ENCODE measurements around the gene PSME3IP1.
"Not testable (repeated sequence)": the region's sequence is repeated elsewhere in the genome, so short reads cannot be mapped to it uniquely, and the experiment has no call there.

PSME3IP1 gene

DNA sequence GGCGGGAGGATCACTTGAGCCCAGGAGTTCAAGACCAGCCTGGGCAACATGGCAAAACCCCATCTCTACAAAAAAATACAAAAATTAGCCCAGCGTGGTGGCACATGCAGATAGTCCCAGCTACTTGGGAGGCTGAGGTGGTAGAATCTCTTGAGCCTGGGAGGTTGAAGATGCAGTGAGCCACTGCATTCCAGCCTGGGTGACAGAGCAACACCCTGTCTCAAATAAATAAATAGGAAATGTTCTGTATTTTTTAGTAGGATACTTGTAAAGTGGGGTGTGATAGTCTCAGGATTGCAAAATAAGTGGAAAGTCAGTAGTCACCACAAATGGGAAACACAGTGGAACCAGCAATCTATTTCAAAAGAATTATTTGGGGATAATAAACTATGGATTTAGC, 4.3 kb upstream of the PSME3IP1 start:
- no peaks in the 10 kb centered on the region for H3K27me3 ChIP-seq (ENCODE audit: insufficient read depth, low read length)

DNA sequence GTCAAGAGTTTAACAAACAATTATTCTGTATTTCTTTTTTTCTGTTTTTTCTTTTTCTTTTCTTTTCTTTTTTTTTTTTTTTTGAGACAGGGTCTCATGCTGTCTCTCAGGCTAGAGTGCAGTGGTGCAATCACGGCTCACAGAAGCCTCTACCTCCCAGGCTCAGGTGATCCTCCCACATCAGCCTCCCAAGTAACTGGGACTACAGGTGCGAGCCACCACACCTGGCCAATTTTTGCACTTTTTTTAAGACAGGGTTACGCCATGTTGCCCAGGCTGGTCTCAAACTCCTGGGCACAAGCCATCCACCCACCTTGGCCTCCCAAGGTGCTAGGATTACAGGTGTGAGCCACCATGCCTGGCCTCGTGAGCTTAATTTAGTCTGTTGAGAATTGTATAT, 3.7 kb upstream of the PSME3IP1 start:
- H3F3A ChIP-seq (ENCODE audit: insufficient read depth, low read length); H3K9me3 ChIP-seq (ENCODE audit: low read length); H3K4me3 ChIP-seq (ENCODE audit: low read depth, low read length, poor library complexity, severe bottlenecking); H3K4me2 ChIP-seq (ENCODE audit: low read length); H3K36me3 ChIP-seq (ENCODE audit: insufficient read depth, low read length); H3K27ac ChIP-seq (ENCODE audit: low read depth, low read length, poor library complexity, severe bottlenecking); H2AFZ ChIP-seq (ENCODE audit: low read length); H3K9me2 ChIP-seq (ENCODE audit: low read depth, low read length); H3K9ac ChIP-seq (ENCODE audit: low read length); H4K20me1 ChIP-seq (ENCODE audit: insufficient read depth, low read length); H3K27me3 ChIP-seq (ENCODE audit: insufficient read depth, low read length): not testable (repeated sequence)
- Histone ChIP-seq H3K4me1 (ENCODE audit: insufficient read depth, low read length, severe bottlenecking) (peaks cover 19% of the 10 kb centered on the region), H3K79me2 (ENCODE audit: insufficient read depth, low read length) (peaks cover 67% of the 10 kb centered on the region)

More for the DNA sequence above, 4.3 kb upstream of the PSME3IP1 start:
- Histone ChIP-seq H3K79me2 (ENCODE audit: insufficient read depth, low read length) (peaks cover 66% of the 10 kb centered on the region), H3F3A (ENCODE audit: insufficient read depth, low read length) (no peaks in the 10 kb centered on the region), H3K36me3 (ENCODE audit: insufficient read depth, low read length) (0 out of 2 replicates have a peak, but pooled peaks cover 4% of the 10 kb centered on the region), H2AFZ (ENCODE audit: low read length) (no peak overlapping the region), H4K20me1 (ENCODE audit: insufficient read depth, low read length) (no peaks in the 10 kb centered on the region), H3K4me3 (ENCODE audit: low read depth, low read length, poor library complexity, severe bottlenecking) (no peak overlapping the region), H3K27ac (ENCODE audit: low read depth, low read length, poor library complexity, severe bottlenecking) (no peak overlapping the region), H3K9me3 (ENCODE audit: low read length) (no peaks in the 10 kb centered on the region), H3K9me2 (ENCODE audit: low read depth, low read length) (no peaks in the 10 kb centered on the region), H3K9ac (ENCODE audit: low read length) (no peak overlapping the region), H3K4me1 (ENCODE audit: insufficient read depth, low read length, severe bottlenecking) (peaks cover 14% of the 10 kb centered on the region), H3K4me2 (ENCODE audit: low read length) (no peak overlapping the region)
- no peak for TF ChIP-seq EZH2 (IDR thresholded peaks at IDR 0.05; ENCODE audit: borderline replicate concordance, low read length)
- TF ChIP-seq, protein P1, sequence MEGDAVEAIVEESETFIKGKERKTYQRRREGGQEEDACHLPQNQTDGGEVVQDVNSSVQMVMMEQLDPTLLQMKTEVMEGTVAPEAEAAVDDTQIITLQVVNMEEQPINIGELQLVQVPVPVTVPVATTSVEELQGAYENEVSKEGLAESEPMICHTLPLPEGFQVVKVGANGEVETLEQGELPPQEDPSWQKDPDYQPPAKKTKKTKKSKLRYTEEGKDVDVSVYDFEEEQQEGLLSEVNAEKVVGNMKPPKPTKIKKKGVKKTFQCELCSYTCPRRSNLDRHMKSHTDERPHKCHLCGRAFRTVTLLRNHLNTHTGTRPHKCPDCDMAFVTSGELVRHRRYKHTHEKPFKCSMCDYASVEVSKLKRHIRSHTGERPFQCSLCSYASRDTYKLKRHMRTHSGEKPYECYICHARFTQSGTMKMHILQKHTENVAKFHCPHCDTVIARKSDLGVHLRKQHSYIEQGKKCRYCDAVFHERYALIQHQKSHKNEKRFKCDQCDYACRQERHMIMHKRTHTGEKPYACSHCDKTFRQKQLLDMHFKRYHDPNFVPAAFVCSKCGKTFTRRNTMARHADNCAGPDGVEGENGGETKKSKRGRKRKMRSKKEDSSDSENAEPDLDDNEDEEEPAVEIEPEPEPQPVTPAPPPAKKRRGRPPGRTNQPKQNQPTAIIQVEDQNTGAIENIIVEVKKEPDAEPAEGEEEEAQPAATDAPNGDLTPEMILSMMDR (IDR thresholded peaks at IDR 0.05; ENCODE audit: low read length), result no peak

GRCh38 chr16:57188711-57189002, 2.8 kb upstream of the PSME3IP1 start:
- Histone ChIP-seq H3K9me2 (ENCODE audit: low read depth, low read length) (no peaks in the 10 kb centered on the region), H3K4me1 (ENCODE audit: insufficient read depth, low read length, severe bottlenecking) (peaks cover 28% of the 10 kb centered on the region), H3K79me2 (ENCODE audit: insufficient read depth, low read length) (peaks cover 70% of the 10 kb centered on the region), H3K4me3 (ENCODE audit: low read depth, low read length, poor library complexity, severe bottlenecking) (no peak overlapping the region), H2AFZ (ENCODE audit: low read length) (no peak overlapping the region), H4K20me1 (ENCODE audit: insufficient read depth, low read length) (no peaks in the 10 kb centered on the region), H3K4me2 (ENCODE audit: low read length) (no peak overlapping the region), H3K9me3 (ENCODE audit: low read length) (no peaks in the 10 kb centered on the region), H3K9ac (ENCODE audit: low read length) (no peak overlapping the region), H3K27ac (ENCODE audit: low read depth, low read length, poor library complexity, severe bottlenecking) (no peak overlapping the region), H3K27me3 (ENCODE audit: insufficient read depth, low read length) (no peaks in the 10 kb centered on the region), H3K36me3 (ENCODE audit: insufficient read depth, low read length) (0 out of 2 replicates have a peak, but pooled peaks cover 4% of the 10 kb centered on the region), H3F3A (ENCODE audit: insufficient read depth, low read length) (no peaks in the 10 kb centered on the region)
- TF ChIP-seq, protein P1 (IDR thresholded peaks at IDR 0.05; ENCODE audit: low read length), result no peak
- TF ChIP-seq EZH2 (IDR thresholded peaks at IDR 0.05; ENCODE audit: borderline replicate concordance, low read length), result no peak

DNA sequence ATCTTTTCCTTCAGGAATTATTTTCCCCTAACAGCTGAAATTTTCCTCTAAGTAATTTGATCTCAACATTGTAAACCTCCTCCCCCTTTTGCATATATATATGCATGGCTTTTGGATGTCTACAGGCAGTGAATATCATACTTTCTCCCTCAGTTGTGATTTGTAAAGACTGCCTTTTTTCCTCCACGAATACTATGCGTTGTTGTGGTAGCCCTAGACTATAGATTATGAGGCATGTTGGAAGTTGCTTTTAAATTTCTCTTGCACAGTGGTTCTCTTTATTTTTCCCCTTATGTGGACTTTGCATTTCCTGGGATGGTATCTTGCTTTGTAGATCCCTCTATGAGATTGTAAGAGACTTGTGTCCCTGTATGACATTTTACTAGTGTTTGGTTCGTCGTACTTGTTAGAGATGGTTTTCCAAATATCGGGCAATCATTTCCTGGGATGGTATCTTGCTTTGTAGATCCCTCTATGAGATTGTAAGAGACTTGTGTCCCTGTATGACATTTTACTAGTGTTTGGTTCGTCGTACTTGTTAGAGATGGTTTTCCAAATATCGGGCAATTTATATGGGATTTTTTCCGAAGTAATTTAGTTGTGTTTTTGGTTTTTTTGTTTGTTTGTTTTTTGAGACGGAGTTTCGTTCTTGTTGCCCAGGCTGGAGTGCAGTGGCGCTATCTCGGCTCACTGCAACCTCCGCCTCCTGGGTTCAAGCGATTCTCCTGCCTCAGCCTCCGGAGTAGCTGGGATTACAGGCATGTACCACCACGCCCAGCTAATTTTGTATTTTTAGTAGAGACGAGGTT, 2.3 kb upstream of the PSME3IP1 start:
- not testable (repeated sequence) for H3K9me3 ChIP-seq (ENCODE audit: low read length); H3K27me3 ChIP-seq (ENCODE audit: insufficient read depth, low read length); H4K20me1 ChIP-seq (ENCODE audit: insufficient read depth, low read length); H3K9me2 ChIP-seq (ENCODE audit: low read depth, low read length); H3F3A ChIP-seq (ENCODE audit: insufficient read depth, low read length); H2AFZ ChIP-seq (ENCODE audit: low read length); H3K36me3 ChIP-seq (ENCODE audit: insufficient read depth, low read length)
- peak overlapping the region; percentile 76 for H3K4me3 ChIP-seq (ENCODE audit: low read depth, low read length, poor library complexity, severe bottlenecking)
- peak overlapping the region; percentile 62 for H3K27ac ChIP-seq (ENCODE audit: low read depth, low read length, poor library complexity, severe bottlenecking)
- H3K9ac ChIP-seq (ENCODE audit: low read length), result peak overlapping the region; percentile 75
- peaks cover 76% of the 10 kb centered on the region for H3K79me2 ChIP-seq (ENCODE audit: insufficient read depth, low read length)
- H3K4me1 ChIP-seq (ENCODE audit: insufficient read depth, low read length, severe bottlenecking), result peaks cover 32% of the 10 kb centered on the region
- peak overlapping the region; percentile 98 for H3K4me2 ChIP-seq (ENCODE audit: low read length)

Data from OCI-LY1 (cell line).